ENCODE results near the gene GOLGA3.

GOLGA3 gene

DNA sequence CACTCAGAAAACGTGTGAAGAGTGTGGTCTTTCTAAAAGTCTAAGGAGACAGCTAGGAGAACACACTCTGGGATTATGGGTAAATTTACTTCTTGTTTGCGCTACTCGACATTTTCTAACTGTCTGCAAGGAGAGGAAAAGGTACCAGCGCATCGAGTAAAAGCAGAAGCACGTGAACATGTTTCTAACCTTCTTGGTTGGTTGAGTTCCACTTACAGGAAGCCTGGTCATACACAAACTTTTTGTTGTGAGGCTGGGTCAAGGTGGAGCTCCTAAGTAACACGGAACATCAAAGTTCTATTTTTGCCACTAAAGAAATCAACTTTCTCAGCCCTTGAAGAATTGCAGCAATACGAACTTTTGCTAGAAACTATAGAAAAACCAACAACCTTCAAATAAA, 87.0 kb downstream of the GOLGA3 start:
- TF ChIP-seq, protein P1, sequence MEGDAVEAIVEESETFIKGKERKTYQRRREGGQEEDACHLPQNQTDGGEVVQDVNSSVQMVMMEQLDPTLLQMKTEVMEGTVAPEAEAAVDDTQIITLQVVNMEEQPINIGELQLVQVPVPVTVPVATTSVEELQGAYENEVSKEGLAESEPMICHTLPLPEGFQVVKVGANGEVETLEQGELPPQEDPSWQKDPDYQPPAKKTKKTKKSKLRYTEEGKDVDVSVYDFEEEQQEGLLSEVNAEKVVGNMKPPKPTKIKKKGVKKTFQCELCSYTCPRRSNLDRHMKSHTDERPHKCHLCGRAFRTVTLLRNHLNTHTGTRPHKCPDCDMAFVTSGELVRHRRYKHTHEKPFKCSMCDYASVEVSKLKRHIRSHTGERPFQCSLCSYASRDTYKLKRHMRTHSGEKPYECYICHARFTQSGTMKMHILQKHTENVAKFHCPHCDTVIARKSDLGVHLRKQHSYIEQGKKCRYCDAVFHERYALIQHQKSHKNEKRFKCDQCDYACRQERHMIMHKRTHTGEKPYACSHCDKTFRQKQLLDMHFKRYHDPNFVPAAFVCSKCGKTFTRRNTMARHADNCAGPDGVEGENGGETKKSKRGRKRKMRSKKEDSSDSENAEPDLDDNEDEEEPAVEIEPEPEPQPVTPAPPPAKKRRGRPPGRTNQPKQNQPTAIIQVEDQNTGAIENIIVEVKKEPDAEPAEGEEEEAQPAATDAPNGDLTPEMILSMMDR (IDR thresholded peaks at IDR 0.05; ENCODE audit: extremely low read depth, insufficient read depth, missing control alignments), result no peak
- in situ Hi-C loops (cut with MboI; ENCODE audit: low pct_unique_long_range_greater_than_20kb, low sequenced_read_pairs, unreplicated experiment), result no loop called here
- no peak for DNase-seq (ENCODE audit: low spot score)

DNA sequence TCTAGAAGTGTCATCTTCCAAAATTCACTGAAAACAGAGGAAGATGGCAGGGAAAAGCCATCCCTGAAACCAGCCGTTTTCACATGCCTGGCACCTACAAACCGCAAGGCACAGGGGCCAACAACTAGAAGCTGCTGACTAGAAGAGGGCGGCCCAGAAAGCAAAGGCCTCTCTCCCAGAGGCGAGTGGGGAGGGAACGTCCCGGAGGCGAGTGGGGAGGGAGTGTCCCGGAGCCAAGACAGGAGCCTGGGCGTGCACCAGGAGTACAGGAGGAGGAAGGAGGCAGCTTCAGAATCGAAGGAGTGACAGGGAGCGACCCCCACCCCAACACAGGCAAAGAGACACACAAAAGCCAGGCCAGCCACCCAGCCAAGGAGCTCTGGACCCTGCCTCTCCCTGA, 88.0 kb downstream of the GOLGA3 start:
- no peak for DNase-seq (ENCODE audit: low spot score)
- in situ Hi-C loops (cut with MboI; ENCODE audit: low pct_unique_long_range_greater_than_20kb, low sequenced_read_pairs, unreplicated experiment), result no loop called here
- TF ChIP-seq, protein P1 (IDR thresholded peaks at IDR 0.05; ENCODE audit: extremely low read depth, insufficient read depth, missing control alignments), result no peak

DNA sequence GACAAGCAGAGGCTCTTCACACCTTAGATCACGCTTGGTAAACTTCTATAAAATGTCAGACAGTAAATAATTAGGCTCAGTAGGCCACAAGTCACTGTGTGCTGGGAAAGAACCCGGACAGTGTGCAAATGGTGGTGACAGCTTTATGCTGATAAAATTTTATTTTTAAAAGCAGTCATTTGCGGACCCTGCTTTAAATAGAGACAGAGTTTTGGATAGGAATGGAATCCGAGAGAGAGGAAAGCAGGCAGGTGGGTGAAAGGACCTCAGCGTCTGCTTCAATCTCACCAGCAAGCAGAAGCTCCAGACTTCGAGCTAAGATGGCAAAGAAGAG, 88.4 kb downstream of the GOLGA3 start:
- in situ Hi-C loops (cut with MboI; ENCODE audit: low pct_unique_long_range_greater_than_20kb, low sequenced_read_pairs, unreplicated experiment), result no loop called here
- TF ChIP-seq, protein P1 (IDR thresholded peaks at IDR 0.05; ENCODE audit: extremely low read depth, insufficient read depth, missing control alignments), result no peak
- DNase-seq (ENCODE audit: low spot score), result no peak

DNA sequence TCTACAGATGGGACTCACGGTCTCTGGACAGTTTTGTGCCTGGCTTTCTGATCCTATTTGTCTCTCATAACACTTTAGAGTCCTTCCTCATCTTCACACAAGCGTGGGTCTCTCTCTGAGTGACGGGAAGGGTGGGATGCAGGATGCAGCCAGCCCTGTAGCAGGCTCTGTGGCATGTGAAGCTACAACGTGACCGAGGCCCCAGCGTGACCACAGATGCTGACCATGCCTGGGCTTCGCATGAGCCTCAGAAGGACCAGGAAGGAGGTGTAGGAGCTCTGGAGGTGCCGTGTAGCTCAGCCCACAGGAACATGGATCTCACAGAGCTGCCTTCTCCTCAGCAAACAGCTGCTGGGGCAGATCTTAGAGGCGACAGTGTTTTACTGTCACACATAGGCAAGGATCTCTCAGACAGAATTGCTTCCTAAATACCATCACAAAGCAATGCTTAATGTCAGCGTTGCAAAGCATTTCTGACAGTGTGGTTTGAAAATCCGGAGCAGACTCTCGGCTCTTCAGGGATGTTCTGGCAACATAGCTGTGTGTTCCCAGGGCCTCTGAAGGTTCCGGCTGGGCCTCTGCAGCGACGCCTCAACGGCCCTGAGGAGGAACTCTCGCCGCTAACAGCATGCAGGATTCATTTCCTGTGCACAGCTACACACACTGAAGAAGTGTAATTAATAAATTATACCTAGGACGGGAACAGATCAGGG, 88.9 kb downstream of the GOLGA3 start:
- no peak for DNase-seq (ENCODE audit: low spot score)
- TF ChIP-seq, protein P1 (IDR thresholded peaks at IDR 0.05; ENCODE audit: extremely low read depth, insufficient read depth, missing control alignments), result no peak
- in situ Hi-C loops (cut with MboI; ENCODE audit: low pct_unique_long_range_greater_than_20kb, low sequenced_read_pairs, unreplicated experiment), result no loop called here

DNA sequence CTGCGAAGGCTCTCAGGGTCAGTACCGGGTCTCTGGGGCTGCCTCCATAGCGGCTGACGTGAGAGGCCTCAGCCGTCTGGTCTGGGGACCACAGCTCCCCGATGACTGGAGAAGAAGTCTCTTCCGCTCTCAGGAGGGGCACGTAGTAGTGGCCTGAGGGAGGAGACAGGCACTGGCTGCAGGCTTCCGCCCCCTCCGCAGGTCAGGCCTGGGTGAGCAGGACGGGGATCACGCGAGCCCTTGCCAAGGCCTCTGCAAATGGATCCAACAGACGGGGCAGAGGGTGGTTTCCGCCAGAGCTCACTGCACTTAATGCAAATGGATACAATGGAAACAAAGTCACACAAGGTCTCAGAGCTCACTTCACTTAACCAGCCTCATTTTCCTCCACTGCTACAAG, 91.8 kb downstream of the GOLGA3 start:
- DNase-seq (ENCODE audit: low spot score), result no peak
- TF ChIP-seq, protein P1 (IDR thresholded peaks at IDR 0.05; ENCODE audit: extremely low read depth, insufficient read depth, missing control alignments), result no peak
- in situ Hi-C loops (cut with MboI; ENCODE audit: low pct_unique_long_range_greater_than_20kb, low sequenced_read_pairs, unreplicated experiment), result no loop called here

DNA sequence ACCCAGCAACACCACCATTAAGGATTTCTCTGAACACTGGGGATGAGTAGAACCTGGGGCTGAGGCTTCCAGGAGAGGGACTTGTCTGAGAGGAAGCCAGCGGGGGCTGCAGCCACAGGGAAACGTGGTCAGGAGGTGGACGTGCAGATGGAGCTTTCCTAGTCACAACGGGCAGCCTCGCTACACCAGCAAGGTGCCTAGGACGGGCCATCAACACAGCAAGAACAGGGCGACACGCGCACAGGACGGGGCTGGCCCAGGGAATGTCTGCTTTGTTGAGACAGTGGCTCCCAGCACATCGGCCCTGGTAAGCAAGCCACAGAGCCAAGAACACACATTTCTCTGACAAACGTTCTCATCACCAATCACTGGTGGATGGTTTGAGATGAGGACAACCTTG, 92.3 kb downstream of the GOLGA3 start:
- DNase-seq (ENCODE audit: low spot score), result no peak
- TF ChIP-seq, protein P1 (IDR thresholded peaks at IDR 0.05; ENCODE audit: extremely low read depth, insufficient read depth, missing control alignments), result no peak
- in situ Hi-C loops (cut with MboI; ENCODE audit: low pct_unique_long_range_greater_than_20kb, low sequenced_read_pairs, unreplicated experiment), result no loop called here
